ENCODE measurements around the gene KAT6B.

The KAT6B gene

GRCh38 chr10:74898201-74898976, 72.0 kb downstream of the KAT6B start:
- no peak for TF ChIP-seq CTCF (conservative IDR thresholded peaks at IDR 0.05; ENCODE audit: low read length)
- no peak for DNase-seq (ENCODE audit: low read depth)
- no peak overlapping the region for H3K4me3 ChIP-seq (ENCODE audit: low read length)

GRCh38 chr10:74900297-74900696, 73.9 kb downstream of the KAT6B start:
- DNase-seq (ENCODE audit: low read depth), result no peak
- TF ChIP-seq CTCF (conservative IDR thresholded peaks at IDR 0.05; ENCODE audit: low read length), result no peak
- no peak overlapping the region for H3K4me3 ChIP-seq (ENCODE audit: low read length)

DNA sequence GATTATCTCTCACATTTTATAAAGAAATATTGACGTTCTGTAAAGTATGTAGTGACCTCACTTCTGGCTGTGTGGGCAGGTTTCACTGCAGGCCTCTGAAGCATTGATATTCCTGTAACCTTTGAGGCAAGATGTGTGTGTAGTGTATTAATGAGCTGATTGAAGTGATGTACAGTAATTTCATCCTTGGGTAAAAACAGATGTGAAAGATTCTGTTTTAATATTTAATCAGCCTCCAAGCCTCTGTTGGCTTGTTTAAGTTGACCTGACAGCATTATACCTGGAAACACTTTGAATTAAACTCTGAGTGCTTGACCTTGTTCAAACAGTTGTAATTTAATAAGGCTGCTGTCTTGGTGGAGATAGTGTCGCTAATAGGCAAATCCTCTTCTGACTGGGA, 74.9 kb downstream of the KAT6B start:
- TF ChIP-seq CTCF (conservative IDR thresholded peaks at IDR 0.05; ENCODE audit: low read length), result no peak
- no peak overlapping the region for H3K4me3 ChIP-seq (ENCODE audit: low read length)
- DNase-seq (ENCODE audit: low read depth), result no peak

DNA sequence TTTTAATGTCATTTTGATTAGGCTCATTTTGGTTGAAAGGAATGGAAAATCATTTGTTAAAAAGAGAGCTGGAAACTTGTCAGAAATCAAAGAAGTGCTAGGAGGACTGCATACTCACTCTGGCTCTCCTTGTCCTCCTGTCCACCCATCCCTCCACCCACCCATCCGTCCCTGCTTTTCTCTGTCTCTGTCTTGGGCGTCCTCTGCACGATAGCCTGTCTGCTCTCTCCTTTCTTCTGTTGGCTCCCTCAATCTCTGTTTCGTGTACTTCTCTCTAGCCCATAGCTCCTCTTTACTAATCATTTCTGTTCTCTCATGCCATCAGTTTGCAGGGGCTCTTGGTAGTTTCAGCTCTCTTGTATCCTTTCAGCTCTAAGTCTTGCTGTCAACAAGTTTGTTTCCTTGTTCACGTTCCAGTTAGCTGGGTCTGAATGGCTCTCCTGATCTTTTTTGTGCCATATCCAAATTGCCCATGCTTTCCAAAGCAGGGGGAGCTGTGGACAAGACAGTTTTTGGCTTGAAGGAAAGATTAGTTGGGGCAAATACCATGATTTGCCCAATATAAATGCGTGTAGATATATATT, 75.6 kb downstream of the KAT6B start:
- no peak overlapping the region for H3K4me3 ChIP-seq (ENCODE audit: low read length)
- TF ChIP-seq CTCF (conservative IDR thresholded peaks at IDR 0.05; ENCODE audit: low read length), result no peak
- DNase-seq (ENCODE audit: low read depth), result no peak

DNA sequence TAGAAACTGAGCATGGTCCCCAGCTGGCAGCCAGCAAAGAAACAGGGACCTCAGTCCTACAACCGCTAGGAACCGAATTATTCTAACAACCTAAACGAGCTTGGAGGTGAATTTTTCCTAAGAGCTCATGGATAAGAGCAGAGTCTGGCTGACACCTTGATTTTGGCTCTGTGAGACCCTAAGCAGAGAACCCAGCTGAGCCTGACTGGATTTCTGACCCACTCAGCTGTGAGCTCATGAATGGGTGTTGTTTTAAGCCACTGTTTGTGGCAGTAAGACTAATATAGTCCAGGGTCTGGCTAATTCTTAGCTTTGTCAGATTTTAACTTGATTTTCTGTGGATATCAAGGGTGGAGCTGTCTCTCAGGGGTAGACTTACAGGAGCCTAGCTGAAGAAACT, 77.1 kb downstream of the KAT6B start:
- TF ChIP-seq CTCF (conservative IDR thresholded peaks at IDR 0.05; ENCODE audit: low read length), result no peak
- DNase-seq (ENCODE audit: low read depth), result no peak
- H3K4me3 ChIP-seq (ENCODE audit: low read length), result no peak overlapping the region

DNA sequence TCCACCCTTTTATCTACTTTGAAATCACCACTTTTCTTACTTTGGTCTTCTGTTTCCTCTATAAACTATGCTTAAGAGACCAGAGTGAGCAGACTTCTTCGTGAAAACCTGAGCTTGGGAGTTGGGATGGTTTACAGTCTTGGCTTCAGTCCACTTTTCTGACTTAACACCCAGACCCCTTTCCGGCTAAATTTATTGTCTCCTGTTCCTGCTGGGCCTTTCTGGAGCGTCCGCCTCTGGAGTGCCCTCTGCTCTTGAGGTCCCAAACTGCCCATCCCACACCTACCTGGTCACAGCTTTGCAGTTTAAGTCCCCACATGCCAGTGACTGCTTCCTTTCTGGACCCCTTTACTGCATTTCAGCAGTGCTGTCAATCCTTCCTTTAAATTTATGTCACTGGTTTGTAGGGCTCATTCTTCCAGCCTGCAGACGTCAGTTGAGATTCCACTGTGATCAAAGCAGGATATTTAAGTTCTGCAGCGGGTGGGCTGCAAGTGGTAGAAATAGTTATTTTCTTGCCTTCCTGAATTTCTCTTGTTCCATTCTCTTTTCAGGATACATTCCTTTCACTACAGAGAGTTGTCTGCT, 80.3 kb downstream of the KAT6B start:
- no peak overlapping the region for H3K4me3 ChIP-seq (ENCODE audit: low read length)
- DNase-seq (ENCODE audit: low read depth), result no peak
- TF ChIP-seq CTCF (conservative IDR thresholded peaks at IDR 0.05; ENCODE audit: low read length), result no peak

- H3K4me3 ChIP-seq (ENCODE audit: low read length), result no peak overlapping the region
- peak; percentile 50 for DNase-seq (ENCODE audit: low read depth)
- no peak for TF ChIP-seq CTCF (conservative IDR thresholded peaks at IDR 0.05; ENCODE audit: low read length)
These were observed 83.3 kb downstream of the KAT6B start for GRCh38 chr10:74909670-74910069.

Data from AG10803 (cell line).